Inflammatory macrophage treated with lipopolysaccharide for 4 hours (primary cell): ENCODE results near the gene ZFAND3.

Experiments
- DNase-seq: peaks from one replicate; pipeline ENCODE4 v3.0.0-alpha.2; 2020

Gene ZFAND3

GRCh38 chr6:37819177-37819801 is at the start of gene ZFAND3:
Gene ZFAND3, plus strand, starts transcription at chr6:37819727. Its CDS starts 219 bp downstream, at chr6:37819946.
- DNase-seq: peak; percentile 97

GRCh38 chr6:37774028-37774680 is 45.4 kb upstream of the ZFAND3 start:
- no peak for DNase-seq

DNA sequence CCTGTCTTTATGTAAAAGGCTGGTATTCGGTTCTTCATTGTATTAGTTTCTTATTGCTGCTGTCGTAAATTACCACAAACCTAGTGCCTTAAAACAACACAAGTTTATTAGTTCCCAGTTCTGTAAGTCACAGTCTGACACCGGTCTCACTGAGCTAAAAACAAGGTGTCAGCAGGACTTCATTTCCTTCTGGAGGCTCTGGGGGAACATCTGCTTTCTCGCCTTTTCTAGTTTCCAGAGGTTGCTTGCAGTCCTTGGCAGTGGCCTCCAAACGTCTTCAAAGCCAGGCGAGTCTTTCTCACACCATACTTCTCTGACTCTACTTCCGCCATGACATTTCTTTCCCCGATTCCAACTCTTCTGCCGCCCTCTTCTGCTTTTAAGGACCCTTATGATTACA is 43.0 kb upstream of the ZFAND3 start:
- no peak for DNase-seq

- no peak for DNase-seq
These were observed 42.2 kb upstream of the ZFAND3 start for GRCh38 chr6:37777272-37777834.

DNA sequence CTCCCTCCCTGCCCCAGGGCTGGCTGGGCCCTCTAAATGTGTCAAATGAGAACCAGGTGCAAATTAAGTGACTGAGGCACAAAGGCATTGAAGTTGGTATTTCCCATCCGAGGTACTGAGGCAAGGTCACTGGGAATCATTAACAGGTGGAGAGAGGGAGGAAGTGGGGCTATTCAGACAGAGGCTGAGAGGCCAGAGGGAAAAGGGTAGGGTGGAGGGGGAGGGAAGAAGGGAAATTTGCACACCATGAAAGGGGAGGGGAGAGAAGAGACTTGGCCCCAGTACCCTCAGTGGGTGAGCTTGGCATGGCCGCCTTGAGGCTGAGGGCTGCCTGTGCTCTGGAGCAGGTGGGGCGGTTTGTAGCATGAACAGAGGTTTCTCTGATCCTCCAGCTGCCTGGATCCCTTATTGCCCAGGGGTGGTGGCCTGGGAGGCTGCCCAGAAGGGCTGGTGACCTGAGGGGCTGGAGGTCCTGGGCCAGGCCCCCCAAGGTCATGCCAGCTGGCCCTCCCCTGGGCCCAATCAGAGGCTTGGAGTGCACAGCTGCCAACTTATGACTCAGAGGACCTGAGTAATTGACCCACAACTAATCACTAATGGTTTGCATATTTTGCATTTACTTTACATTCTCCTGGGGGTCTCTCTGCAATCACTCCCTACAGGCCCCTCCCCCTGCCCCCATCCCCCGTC is 40.3 kb upstream of the ZFAND3 start:
- DNase-seq: no peak

GRCh38 chr6:37779902-37780628 is 39.5 kb upstream of the ZFAND3 start:
- no peak for DNase-seq

- no peak for DNase-seq
These were observed 37.7 kb upstream of the ZFAND3 start for GRCh38 chr6:37781788-37782187.

DNA sequence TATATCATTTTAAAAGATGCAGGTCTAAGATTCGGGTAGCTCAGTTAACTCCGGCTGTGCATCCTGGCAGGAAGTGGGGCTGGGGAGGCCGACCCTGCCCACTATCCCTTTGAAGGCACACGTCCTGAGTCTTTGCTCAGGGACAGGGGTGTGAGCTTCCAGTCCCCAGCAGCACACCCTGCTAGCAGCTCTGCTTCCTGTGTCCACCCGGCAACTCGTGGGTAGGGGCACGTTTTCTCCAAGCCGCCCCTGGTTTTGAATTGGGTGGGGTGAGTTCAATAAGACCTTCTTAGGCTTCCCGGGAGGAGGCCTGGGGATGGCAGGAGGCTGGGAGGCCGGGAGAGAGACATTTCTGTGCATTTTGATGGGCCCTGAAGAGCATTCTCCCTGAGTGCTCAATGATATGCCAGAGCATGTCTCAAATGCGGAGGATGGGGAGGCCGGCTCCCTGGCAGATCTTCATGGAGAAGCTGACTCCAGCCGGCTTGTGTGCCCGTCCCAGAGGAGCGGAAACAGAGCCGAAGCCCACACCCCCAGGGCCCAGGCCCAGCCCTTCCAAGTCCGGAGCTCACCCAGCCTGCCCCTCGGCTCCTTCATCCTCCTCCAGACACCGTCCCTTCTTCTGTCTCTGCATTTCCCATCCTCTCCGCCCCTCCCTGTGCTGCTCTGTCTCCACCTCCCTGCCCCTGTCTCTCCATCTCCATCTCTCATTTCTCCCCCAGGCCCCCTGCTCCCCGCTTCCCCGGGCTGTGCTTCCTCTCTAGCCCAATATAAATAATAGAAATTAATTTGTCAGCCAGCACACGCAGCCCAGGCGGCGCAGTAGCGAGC is 36.3 kb upstream of the ZFAND3 start:
- DNase-seq: no peak

DNA sequence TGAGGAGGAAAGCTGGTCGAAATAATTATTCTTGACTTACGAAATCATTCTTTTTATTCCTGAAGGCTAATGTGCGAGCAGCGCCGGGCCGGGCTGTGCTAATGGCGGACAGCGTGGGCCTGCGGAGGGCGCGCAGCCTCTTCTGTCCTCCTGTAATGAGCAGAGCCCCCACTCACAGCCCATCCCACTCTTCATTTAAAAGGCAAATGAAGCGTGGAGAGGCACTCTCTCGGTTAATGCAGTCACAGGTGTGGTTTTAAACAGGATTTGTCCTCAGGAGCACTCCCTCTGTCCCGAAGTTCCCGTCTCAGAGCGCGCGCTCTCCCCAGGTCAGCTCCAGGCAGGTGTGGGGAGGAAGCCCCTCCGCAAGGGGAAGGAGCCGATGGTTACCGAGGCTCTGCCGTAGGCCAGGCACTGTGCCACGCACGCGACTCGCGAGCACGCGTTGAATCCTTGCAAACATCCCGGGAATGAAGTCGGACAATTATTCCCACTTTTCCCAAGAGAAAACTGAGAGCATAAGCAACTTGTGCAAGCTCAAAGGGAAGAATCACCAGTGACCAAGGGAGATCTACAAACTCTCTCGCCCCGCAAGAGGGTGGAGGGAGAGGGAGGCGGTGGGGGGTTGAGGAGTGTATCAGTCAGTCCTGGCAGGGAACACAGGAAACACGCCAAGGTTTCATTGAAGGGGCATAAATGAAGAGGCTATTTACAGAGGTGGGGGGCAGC is 35.5 kb upstream of the ZFAND3 start:
- DNase-seq: no peak

GRCh38 chr6:37784585-37784967 is 35.0 kb upstream of the ZFAND3 start:
- no peak for DNase-seq

DNA sequence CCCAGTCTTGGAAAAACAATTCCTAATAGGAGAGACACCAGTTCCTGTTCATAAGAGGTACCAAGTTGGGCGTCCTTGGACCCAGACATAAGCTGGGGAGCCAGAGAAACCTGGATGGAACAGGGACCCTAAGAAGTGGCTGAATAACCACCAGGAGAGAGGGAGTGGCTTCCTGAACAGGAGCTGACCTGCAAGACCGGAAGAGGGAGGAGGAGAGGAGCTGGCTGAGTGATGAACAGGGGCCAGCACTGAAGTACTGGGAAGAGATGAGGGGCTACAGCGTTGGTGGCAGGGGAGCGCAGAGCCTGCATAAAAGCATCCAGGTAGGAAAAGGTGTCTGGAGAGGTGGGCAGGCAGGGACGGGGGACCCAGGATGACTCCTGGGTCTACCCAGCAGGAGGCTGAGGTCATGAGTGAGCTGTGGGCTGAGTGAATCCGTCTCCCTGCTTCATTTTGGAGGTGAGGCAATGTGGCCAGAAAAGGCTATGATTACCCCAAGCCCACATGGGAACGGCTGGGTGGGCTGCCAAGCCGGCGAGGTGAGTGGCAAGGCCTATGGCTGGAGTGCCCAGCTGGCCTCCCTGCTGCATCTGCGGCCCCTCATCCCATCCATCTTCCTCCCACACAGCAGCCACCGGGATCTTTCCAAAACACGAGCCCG is 34.4 kb upstream of the ZFAND3 start:
- DNase-seq: no peak

- peak; percentile 37 for DNase-seq
These were observed 33.8 kb upstream of the ZFAND3 start for GRCh38 chr6:37785663-37786270.

DNA sequence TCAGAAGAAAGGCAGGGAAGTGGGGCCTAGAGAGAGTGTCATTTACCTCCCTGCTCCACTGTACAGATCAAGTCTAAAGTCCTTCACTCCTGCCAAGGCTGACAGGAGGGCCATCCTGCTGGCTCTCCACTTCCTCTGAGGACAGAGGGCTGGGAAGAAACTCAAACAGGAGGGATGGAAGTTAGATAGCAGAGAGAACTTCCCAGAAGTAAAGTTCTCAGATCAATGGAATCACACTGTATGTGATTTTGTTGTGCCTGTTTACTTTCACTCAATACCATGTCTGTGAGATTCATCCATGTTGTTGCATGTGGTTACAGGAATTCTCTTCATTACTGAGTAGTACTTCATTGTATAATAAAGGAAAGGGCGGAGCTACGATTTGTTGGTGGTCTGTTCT is 32.3 kb upstream of the ZFAND3 start:
- no peak for DNase-seq

GRCh38 chr6:37788259-37788658 is 31.3 kb upstream of the ZFAND3 start:
- DNase-seq: no peak

- peak; percentile 97 for DNase-seq
These were observed 28.2 kb upstream of the ZFAND3 start for GRCh38 chr6:37791156-37791919.

GRCh38 chr6:37792457-37793033 is 27.0 kb upstream of the ZFAND3 start:
- peak; percentile 13 for DNase-seq

GRCh38 chr6:37793067-37793466 is 26.5 kb upstream of the ZFAND3 start:
- no peak for DNase-seq

DNA sequence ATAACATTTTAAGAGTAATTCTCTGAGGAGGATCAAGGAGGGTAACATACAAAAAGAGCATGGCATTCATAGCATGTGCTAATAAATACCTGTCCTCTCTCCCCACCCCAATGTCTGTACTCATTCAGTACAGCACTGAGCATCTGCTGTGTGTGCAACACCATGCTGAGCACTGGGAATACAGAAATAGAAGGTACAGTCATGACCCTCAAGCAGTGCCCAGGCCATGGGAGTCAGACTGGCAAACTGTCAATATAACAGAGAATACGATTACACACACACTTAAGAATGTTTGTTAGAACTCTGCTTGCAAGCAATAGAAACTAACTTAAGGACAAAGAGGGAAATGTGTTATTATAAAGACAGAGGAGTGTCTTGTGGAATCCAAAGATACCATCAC is 24.7 kb upstream of the ZFAND3 start:
- no peak for DNase-seq
